GF-D8 (cell line): ENCODE measurements around the gene CERK.

ENCODE experiments used
- DNase-seq: peaks from one replicate; lab custom pipeline; 2025; lab: John Stamatoyannopoulos, UW

Gene CERK

GRCh38 chr22:46677323-46678002 lies 60.6 kb downstream of the CERK start:
- no peak for DNase-seq

- no peak for DNase-seq
These were observed 61.2 kb downstream of the CERK start for GRCh38 chr22:46676881-46677280.

DNA sequence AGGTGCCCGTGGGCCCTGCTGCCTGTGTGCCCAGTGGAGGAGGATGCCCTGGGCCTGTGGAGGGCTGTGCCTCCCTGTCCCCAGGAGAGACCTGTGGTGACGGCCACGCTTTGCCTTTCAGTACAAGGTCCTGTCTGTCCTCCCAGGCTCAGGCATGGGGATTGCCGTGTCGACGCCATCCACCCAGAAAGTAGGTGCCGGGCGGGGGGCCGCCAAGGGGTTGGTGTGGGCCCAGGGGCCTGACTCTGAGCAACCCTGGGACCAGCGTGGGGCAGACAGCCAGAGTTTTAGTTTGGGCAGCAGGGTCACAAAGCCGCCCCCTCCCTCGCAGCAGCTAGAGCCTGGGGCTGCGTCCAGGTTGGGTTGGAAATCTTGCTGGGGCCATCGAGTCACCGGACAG lies 61.6 kb downstream of the CERK start:
- DNase-seq = no peak

DNA sequence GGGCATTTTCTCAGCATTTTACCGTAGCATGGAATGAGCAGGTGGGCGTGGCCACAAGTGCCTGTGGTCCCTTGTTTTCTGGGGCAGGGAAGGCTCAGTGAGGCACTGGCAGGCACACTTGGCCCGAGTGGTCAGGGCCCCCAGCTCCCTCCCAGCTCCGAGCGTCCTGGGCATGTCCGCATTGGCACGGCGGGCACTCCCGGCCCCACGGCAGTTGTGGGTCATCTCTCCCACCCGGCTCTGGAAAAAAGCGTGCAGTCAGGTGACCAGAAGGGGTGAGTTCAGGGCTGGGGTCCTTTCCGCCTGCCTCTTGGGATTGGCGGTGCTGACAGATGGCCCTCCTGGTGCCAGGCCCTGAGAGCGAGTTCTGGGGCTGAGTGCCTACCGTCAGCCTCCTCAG lies 62.1 kb downstream of the CERK start:
- DNase-seq = no peak

GRCh38 chr22:46675479-46675878 lies 62.6 kb downstream of the CERK start:
- DNase-seq = no peak

DNA sequence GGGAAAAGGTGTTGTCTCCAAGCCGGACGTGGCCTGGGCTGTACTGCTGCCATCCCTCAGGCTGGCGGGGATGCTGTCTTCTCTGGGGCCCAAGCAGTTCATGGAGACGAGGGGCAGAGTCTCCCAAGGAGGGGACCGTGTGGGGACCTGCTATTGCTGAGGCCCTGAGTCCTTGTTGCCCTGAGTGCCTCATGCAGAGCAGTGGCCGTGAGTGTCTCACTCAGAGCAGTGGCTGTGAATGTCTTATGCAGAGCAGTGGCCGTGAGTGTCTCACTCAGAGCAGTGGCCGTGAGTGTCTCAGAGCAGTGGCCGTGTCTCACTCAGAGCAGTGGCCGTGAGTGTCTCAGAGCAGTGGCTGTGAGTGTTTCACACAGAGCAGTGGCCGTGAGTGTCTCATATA lies 63.1 kb downstream of the CERK start:
- no peak for DNase-seq

DNA sequence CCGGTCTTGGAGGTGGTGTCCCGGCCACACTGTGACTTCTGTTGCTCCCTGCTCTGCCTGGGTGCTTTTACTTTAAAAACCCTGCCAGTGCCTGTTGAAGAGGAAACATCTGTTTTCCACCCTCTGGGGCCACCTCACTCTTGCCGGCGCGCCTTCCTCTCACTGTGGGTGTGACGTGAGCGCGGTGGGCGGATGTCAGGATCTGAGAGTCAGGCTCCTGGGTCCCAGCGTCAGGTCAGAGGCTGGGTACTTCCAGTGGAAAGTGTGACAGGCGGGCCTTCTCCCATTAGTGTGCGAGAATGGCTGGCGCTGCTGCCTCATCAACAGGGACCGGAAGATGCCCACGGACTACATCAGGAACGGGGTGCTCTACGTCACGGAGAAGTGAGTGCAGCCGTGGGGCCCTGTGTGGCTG lies 63.7 kb downstream of the CERK start:
- no peak for DNase-seq

DNA sequence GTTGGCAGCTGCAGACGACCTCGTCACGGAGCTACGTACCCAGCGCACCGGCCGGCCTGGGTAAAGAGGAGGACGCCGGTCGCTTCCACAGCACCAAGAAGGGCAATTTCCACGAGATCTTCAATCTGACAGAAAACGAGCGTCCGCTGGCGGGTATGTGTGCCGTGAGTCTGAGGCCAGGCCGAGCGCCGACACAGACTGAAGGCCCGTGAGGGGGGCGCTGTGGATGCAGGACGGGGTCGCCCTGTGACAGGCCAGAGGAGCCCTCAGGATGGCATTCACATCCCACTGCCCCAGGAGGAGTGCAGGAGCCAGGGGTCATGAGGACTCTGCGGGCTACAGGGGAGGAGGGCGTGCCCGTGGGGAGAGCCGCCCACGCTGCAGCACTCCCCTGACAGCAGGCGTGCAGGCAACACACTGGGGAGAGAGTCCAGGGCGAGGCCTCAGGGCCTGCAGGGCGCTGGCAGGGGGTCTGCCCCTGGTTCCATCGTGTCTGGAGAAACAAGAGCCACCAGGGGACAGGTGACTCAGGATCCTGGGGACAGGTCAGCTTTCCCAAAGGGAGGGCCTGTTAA lies 64.3 kb downstream of the CERK start:
- no peak for DNase-seq

DNA sequence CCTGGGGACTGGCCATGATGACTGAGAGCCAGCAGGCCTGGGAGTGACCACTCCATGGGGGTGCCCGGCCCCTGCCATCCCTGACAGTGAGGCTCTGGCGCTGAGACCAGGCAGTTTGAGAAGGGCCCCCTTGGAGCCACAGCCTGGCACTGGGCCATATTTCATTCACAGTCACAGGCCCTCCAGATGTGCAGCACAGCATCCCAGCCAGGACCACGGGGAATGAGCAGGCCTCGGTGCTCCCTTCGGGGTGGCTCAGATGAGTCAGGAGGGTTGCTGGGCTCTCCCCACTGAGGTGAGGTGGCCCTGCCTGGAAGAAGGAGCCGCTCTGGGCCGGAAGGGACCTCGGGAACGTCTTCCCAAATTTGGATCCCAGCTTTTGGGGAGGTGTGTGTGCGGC lies 64.8 kb downstream of the CERK start:
- DNase-seq = no peak

GRCh38 chr22:46672731-46673130 lies 65.3 kb downstream of the CERK start:
- no peak for DNase-seq

- no peak for DNase-seq
These were observed 66.1 kb downstream of the CERK start for GRCh38 chr22:46671824-46672432.

DNA sequence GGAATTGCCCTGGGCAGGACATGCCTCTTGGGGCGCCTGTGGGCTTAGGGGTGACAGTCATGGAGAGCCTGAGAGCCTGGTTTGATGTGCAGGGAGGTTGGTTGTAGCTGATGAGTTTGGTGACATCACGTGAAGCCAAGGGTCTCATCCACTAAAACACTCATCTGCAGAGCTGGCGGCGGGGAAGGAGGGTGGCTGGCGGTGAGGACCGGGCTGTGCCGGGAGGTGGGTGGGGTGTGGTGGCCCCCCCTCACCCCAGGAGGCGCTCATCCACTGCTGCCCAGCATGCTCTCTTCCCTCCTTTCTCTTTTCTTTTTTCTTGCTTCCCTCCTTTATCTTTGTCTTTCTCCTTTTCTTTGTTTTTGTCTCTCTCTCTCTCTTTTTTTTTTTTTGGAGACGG lies 68.9 kb downstream of the CERK start:
- no peak for DNase-seq

GRCh38 chr22:46668116-46668515 lies 69.9 kb downstream of the CERK start:
- no peak for DNase-seq

- no peak for DNase-seq
These were observed 70.8 kb downstream of the CERK start for GRCh38 chr22:46667245-46667623.

GRCh38 chr22:46666577-46667244 lies 71.3 kb downstream of the CERK start:
- no peak for DNase-seq

GRCh38 chr22:46665751-46666280 lies 72.2 kb downstream of the CERK start:
- DNase-seq = no peak

DNA sequence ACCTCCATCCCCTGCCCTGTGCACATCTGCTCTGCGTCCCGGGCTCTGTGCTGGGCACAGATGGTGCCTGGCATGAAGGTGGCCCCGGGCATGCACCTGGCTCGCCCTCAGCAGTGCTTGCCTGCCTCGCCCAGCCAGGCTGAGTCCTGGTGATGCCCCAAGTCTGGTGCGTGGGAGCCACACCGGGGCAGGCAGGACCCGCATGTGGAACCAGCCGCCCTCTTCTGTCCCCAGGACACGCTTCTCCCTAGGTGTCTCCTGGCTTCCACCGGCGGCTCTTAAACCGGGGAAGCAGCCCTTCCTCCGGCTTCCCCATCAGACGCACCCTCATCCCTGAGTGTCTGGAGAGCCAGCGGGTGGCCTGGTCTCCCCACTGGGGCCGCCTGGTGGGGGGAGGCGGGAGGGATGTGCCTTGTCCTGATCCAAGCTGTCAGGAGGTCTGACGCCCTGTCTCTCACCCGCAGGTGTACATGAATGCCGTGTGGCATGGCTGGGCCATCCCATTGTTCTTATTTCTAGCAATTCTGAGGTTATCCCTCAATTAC lies 72.8 kb downstream of the CERK start:
- DNase-seq = no peak

GRCh38 chr22:46664301-46664855 lies 73.7 kb downstream of the CERK start:
- no peak for DNase-seq

GRCh38 chr22:46663436-46664100 lies 74.5 kb downstream of the CERK start:
- DNase-seq = no peak

DNA sequence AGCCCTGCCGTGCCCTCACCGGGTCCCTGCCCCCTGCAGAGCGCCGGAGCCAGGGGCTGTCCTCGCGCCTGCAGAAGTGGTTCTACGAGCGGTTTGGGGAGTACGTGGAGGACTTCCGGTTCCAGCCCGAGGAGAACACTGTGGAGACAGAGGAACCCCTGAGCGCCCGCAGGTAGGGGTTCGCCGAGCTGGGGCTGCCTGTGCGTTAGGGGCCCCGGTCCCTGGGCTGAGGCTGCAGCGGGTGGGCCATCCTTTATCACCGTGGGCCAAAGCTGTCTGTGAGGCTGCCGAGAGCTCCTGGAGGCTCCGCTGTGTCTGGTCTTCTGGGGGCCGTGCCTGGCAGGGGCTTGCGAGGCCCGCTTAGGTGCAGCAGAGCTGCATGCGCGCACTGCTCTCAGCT lies 75.1 kb downstream of the CERK start:
- no peak for DNase-seq

DNA sequence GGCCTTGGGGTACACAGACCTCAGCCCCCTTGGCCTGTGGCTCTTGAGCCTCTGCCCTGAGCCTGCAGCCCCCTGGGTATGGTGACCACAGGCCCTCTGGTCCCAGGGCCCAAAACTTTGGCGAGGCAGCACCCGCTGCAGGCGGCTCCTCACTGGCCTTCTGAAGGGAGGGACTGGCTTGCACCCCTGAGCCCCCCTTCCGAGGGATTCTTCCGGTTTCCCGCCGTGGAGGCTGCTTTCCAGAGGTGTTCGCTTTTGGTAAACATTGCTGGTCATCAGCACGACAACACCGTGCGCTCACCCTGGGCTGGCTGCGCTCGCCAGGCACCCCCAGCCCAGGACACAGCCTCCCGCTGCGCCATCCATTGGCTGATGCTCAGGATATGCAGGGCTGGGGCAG lies 75.8 kb downstream of the CERK start:
- no peak for DNase-seq
